Suppressor macrophage treated with lipopolysaccharide for 4 hours (primary cell): Measurements from ENCODE around the gene ATP2A1.
"Not testable (repeated sequence)": the region's sequence is repeated elsewhere in the genome, so short reads cannot be mapped to it uniquely, and the experiment has no call there.

Experiments
- DNase-seq: peaks from one replicate; pipeline ENCODE4 v3.0.0-alpha.2; 2020

The ATP2A1 gene

GRCh38 chr16:28938721-28939120, 60.4 kb downstream of the ATP2A1 start:
- no peak for DNase-seq

GRCh38 chr16:28939825-28940224, 61.5 kb downstream of the ATP2A1 start:
- not testable (repeated sequence) for DNase-seq

- DNase-seq: no peak
Observed at GRCh38 chr16:28943281-28943680, 65.0 kb downstream of the ATP2A1 start.

GRCh38 chr16:28946681-28947080, 68.4 kb downstream of the ATP2A1 start:
- no peak for DNase-seq

- peak; percentile 100 for DNase-seq
Observed at GRCh38 chr16:28950648-28951409, 72.5 kb downstream of the ATP2A1 start, which contains the start of gene NFATC2IP. Gene NFATC2IP (plus strand): TSS chr16:28950937. CDS start chr16:28951012, 75 bp downstream.

- peak; percentile 46 for DNase-seq
Observed at GRCh38 chr16:28951410-28951943, 73.2 kb downstream of the ATP2A1 start.
